HepG2 (cell line): Measurements from ENCODE around the gene NFATC2. TPM values are rescaled to one million over a fixed set of nuclear protein-coding genes. Genes with fewer than 3 reads are reported as not detected.

Experiments
- ATF2 ChIP-seq: sonication (generic); formaldehyde crosslinking; IDR thresholded peaks from 2 replicates; pipeline ENCODE4 v1.4.0; 2020; ENCODE audit warnings: missing genetic modification reagents
- BRD4 ChIP-seq: sonication (generic); formaldehyde crosslinking; IDR thresholded peaks from 2 replicates; pipeline ENCODE4 v1.4.0; 2020; ENCODE audit warnings: missing genetic modification reagents
- CHCHD3 ChIP-seq: sonication (generic); formaldehyde crosslinking; IDR thresholded peaks from 2 replicates; pipeline ENCODE4 v1.8.0; 2022; ENCODE audit warnings: mild to moderate bottlenecking, missing genetic modification reagents, moderate library complexity
- CREB1 ChIP-seq, 2 experiments: fragments of 450-650 bp in 1 of 2; IDR thresholded peaks; 2 replicates each; pipeline ENCODE4 v1.6.1; 2016 to 2017; ENCODE audit warnings: control low read depth in 1 of 2, mild to moderate bottlenecking in 1 of 2, missing compliant biosample characterization in 1 of 2, missing genetic modification characterization in 1 of 2
- ELK4 ChIP-seq: sonication (generic); formaldehyde crosslinking; IDR thresholded peaks from 2 replicates; pipeline ENCODE4 v1.9.0; 2021; ENCODE audit warnings: missing genetic modification reagents, borderline replicate concordance
- HIVEP1 ChIP-seq: sonication (generic); formaldehyde crosslinking; IDR thresholded peaks from 2 replicates; pipeline ENCODE4 v1.4.0; 2020; ENCODE audit warnings: mild to moderate bottlenecking, missing genetic modification reagents
- IRX3 ChIP-seq: sonication (generic); formaldehyde crosslinking; IDR thresholded peaks from 2 replicates; pipeline ENCODE4 v1.8.1; 2023; ENCODE audit warnings: mild to moderate bottlenecking, low read depth, missing genetic modification reagents, borderline replicate concordance
- KLF15 ChIP-seq: sonication (generic); formaldehyde crosslinking; IDR thresholded peaks from 2 replicates; pipeline ENCODE4 v1.8.1; 2023; ENCODE audit warnings: borderline replicate concordance, mild to moderate bottlenecking, inconsistent platforms, missing genetic modification reagents, mixed read lengths
- MXI1 ChIP-seq: IDR thresholded peaks from 3 replicates; pipeline ENCODE4 v1.6.1; 2012; ENCODE audit warnings: low read depth, low read length, inconsistent platforms, borderline replicate concordance
- SIX1 ChIP-seq: sonication (generic); formaldehyde crosslinking; IDR thresholded peaks from 2 replicates; pipeline ENCODE4 v1.4.0; 2020; ENCODE audit warnings: missing genetic modification reagents, borderline replicate concordance
- SMAD3 ChIP-seq: sonication (generic); formaldehyde crosslinking; IDR thresholded peaks from 2 replicates; pipeline ENCODE4 v1.4.0; 2020; ENCODE audit warnings: missing genetic modification reagents
- SP2 ChIP-seq: sonication (generic); formaldehyde crosslinking; IDR thresholded peaks from 2 replicates; pipeline ENCODE4 v1.5.1; 2020; ENCODE audit warnings: mild to moderate bottlenecking, missing genetic modification reagents
- THYN1 ChIP-seq: sonication (generic); formaldehyde crosslinking; IDR thresholded peaks from 2 replicates; pipeline ENCODE4 v1.8.1; 2023; ENCODE audit warnings: low read depth, mild to moderate bottlenecking, moderate library complexity, missing genetic modification reagents, borderline replicate concordance
- TSC22D2 ChIP-seq: sonication (generic); formaldehyde crosslinking; IDR thresholded peaks from 2 replicates; pipeline ENCODE4 v1.5.1; 2020; ENCODE audit warnings: missing genetic modification reagents, mild to moderate bottlenecking, borderline replicate concordance
- ZFP62 ChIP-seq: sonication (generic); formaldehyde crosslinking; IDR thresholded peaks from 2 replicates; pipeline ENCODE4 v1.4.0; 2020; ENCODE audit warnings: missing genetic modification reagents
- ZNF263 ChIP-seq: sonication (generic); formaldehyde crosslinking; IDR thresholded peaks from 2 replicates; pipeline ENCODE4 v1.4.0; 2020; ENCODE audit warnings: missing genetic modification reagents
- ZNF460 ChIP-seq: sonication (generic); formaldehyde crosslinking; IDR thresholded peaks from 2 replicates; pipeline ENCODE4 v1.5.1; 2020; ENCODE audit warnings: missing genetic modification reagents, mild to moderate bottlenecking, borderline replicate concordance
- ZNF670 ChIP-seq: sonication (generic); formaldehyde crosslinking; IDR thresholded peaks from 2 replicates; pipeline ENCODE4 v1.8.0; 2022; ENCODE audit warnings: mild to moderate bottlenecking, missing genetic modification reagents, borderline replicate concordance
- polyA plus RNA-seq, 8 experiments: library from polyadenylated mRNA; depleted of rRNA in 3 of 8; stranded (reverse) in 7 of 8; unstranded in 1 of 8; fragments of >200 nt; fragmentation: Illumina TruSeq in 4 of 8; extraction: Trizol in 4 of 8; gene quantifications; 2 replicates each; pipeline versions ENCODE4 v1.2.1 to v1.2.3, GENCODE V29; 2011 to 2016; ENCODE audit warnings: low read depth in 4 of 8, missing spikeins in 1 of 8, mixed read lengths in 1 of 8; ENCODE audit not compliant: insufficient read depth in 1 of 8
- total RNA-seq, 5 experiments: library from RNA; depleted of rRNA; stranded (reverse); fragments of >200 nt; fragmentation: Illumina TruSeq; extraction: Trizol; gene quantifications; 2 replicates each; pipeline ENCODE4 v1.2.3, GENCODE V29; 2016; ENCODE audit warnings: low read depth in 1 of 5
- TF ChIP-seq, protein P1 (sequence below): sonication (generic); formaldehyde crosslinking; IDR thresholded peaks from 2 replicates; pipeline ENCODE4 v1.4.0; 2020; ENCODE audit warnings: mild to moderate bottlenecking, missing genetic modification reagents
- TF ChIP-seq, protein P2 (sequence below): sonication (generic); formaldehyde crosslinking; IDR thresholded peaks from 2 replicates; pipeline ENCODE4 v1.5.0; 2020; ENCODE audit warnings: mild to moderate bottlenecking, missing genetic modification reagents
- TF ChIP-seq, protein P3 (sequence below), 2 experiments: sonication (generic) in 1 of 2; formaldehyde crosslinking in 1 of 2; IDR thresholded peaks; 2 replicates each; pipeline versions ENCODE4 v1.4.0 to v1.6.1; 2018 to 2020; ENCODE audit warnings: missing genetic modification reagents in 2 of 2, borderline replicate concordance in 1 of 2, low read depth in 1 of 2, mild to moderate bottlenecking in 1 of 2, missing biosample characterization in 1 of 2

Gene NFATC2
- total and polyA plus RNA-seq, 2 of the 13 experiments (the other 11 are each of a cell fraction or from before 2014, with no cell fraction given) = 1.9 to 3.3 TPM

- TF ChIP-seq CREB1 (IDR thresholded peaks at IDR 0.05) = no peak
- TF ChIP-seq CREB1 (CRISPR knock-in tag; IDR thresholded peaks at IDR 0.05) = no peak
- TF ChIP-seq IRX3 (CRISPR knock-in tag) = no peak
- TF ChIP-seq SP2 (CRISPR knock-in tag) = no peak
- TF ChIP-seq, protein P1, sequence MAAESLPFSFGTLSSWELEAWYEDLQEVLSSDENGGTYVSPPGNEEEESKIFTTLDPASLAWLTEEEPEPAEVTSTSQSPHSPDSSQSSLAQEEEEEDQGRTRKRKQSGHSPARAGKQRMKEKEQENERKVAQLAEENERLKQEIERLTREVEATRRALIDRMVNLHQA = 0 out of 2 replicates have a peak, but pooled peaks have one; percentile 18
- no peak for TF ChIP-seq ZFP62
- TF ChIP-seq HIVEP1 = peak; percentile 99
- no peak for TF ChIP-seq THYN1 (CRISPR knock-in tag)
- TF ChIP-seq, protein P2, sequence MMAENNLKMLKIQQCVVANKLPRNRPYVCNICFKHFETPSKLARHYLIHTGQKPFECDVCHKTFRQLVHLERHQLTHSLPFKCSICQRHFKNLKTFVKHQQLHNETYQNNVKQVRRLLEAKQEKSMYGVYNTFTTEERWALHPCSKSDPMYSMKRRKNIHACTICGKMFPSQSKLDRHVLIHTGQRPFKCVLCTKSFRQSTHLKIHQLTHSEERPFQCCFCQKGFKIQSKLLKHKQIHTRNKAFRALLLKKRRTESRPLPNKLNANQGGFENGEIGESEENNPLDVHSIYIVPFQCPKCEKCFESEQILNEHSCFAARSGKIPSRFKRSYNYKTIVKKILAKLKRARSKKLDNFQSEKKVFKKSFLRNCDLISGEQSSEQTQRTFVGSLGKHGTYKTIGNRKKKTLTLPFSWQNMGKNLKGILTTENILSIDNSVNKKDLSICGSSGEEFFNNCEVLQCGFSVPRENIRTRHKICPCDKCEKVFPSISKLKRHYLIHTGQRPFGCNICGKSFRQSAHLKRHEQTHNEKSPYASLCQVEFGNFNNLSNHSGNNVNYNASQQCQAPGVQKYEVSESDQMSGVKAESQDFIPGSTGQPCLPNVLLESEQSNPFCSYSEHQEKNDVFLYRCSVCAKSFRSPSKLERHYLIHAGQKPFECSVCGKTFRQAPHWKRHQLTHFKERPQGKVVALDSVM (CRISPR knock-in tag) = 0 out of 2 replicates have a peak, but pooled peaks have one; percentile 2
- no peak for TF ChIP-seq KLF15 (CRISPR knock-in tag)
- 0 out of 2 replicates have a peak, but pooled peaks have one; percentile 23 for TF ChIP-seq SMAD3 (CRISPR knock-in tag)
- peak; percentile 32; the same call in 1 of the 2 replicates for TF ChIP-seq BRD4
- 0 out of 2 replicates have a peak, but pooled peaks have one; percentile 32 for TF ChIP-seq TSC22D2 (CRISPR knock-in tag)
- TF ChIP-seq CHCHD3 = peak; percentile 67; the same call in 1 of the 2 replicates
- no peak for TF ChIP-seq ELK4
- TF ChIP-seq ZNF460 (CRISPR knock-in tag) = no peak
- TF ChIP-seq, protein P3, sequence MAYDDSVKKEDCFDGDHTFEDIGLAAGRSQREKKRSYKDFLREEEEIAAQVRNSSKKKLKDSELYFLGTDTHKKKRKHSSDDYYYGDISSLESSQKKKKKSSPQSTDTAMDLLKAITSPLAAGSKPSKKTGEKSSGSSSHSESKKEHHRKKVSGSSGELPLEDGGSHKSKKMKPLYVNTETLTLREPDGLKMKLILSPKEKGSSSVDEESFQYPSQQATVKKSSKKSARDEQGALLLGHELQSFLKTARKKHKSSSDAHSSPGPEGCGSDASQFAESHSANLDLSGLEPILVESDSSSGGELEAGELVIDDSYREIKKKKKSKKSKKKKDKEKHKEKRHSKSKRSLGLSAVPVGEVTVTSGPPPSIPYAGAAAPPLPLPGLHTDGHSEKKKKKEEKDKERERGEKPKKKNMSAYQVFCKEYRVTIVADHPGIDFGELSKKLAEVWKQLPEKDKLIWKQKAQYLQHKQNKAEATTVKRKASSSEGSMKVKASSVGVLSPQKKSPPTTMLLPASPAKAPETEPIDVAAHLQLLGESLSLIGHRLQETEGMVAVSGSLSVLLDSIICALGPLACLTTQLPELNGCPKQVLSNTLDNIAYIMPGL (CRISPR knock-in tag; IDR thresholded peaks at IDR 0.05; ENCODE audit: borderline replicate concordance in 1 of 2, low read depth in 1 of 2) = 0 out of 4 replicates have a peak, but pooled peaks of 1 of the 2 experiments have one; percentile 39
- peak; percentile 68 for TF ChIP-seq ZNF263 (CRISPR knock-in tag)
- TF ChIP-seq ZNF670 (CRISPR knock-in tag) = peak; percentile 89
- no peak; the same call in 2 of the 3 replicates for TF ChIP-seq MXI1
- TF ChIP-seq SIX1 (CRISPR knock-in tag) = 0 out of 2 replicates have a peak, but pooled peaks have one; percentile 17
- peak; percentile 49; the same call in 1 of the 2 replicates for TF ChIP-seq ATF2 (CRISPR knock-in tag)
Measured at GRCh38 chr20:51428401-51429143, 113.9 kb downstream of the NFATC2 start (continued).
